SK-N-SH treated with all-trans-retinoic acid at 6 μM for 48 hours (cell line): Measurements from ENCODE around the gene MYPN.

Experiments
- TF ChIP-seq, protein P1 (sequence below): fragments of 250-450 bp; sonication (Bioruptor Pico); IDR thresholded peaks from 2 replicates; pipeline ENCODE4 v1.5.1; 2021; ENCODE audit warnings: mild to moderate bottlenecking, moderate library complexity

Gene MYPN

DNA sequence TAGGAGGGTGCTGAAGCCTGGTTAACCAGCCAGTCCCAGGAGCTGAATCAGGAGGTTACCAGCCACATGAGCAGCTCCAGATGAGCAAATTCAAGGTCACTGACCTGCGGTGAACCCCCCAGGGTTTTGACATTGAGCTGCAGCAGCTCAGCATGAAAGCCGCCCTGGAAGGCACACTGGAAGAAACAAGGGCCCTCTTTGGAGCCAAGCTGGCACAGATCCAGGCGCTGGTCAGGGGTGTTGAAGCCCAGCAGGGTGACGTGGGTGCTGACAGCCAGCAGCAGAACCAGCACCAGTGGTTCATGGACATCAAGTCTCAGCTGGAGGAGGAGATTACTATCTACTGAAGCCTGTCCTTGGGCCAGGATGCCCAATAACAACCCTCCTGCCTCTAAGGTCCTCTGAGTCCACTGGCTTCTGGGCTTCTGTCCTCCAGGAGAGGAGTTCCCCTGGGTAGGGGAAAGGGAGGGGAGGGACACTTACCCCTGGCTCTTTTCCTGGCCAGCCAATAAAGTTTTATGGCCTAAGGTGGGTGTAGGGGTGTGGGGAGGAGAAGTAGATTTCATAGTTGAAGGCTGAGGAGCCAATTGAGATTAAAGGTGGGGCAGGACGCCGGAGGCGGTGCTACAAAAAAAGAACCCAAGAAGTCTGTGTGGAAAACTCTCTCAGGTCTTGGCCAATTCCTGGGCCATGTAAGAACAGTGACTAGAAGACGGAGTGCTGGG, 152.0 kb downstream of the MYPN start (continued):
- TF ChIP-seq, protein P1, sequence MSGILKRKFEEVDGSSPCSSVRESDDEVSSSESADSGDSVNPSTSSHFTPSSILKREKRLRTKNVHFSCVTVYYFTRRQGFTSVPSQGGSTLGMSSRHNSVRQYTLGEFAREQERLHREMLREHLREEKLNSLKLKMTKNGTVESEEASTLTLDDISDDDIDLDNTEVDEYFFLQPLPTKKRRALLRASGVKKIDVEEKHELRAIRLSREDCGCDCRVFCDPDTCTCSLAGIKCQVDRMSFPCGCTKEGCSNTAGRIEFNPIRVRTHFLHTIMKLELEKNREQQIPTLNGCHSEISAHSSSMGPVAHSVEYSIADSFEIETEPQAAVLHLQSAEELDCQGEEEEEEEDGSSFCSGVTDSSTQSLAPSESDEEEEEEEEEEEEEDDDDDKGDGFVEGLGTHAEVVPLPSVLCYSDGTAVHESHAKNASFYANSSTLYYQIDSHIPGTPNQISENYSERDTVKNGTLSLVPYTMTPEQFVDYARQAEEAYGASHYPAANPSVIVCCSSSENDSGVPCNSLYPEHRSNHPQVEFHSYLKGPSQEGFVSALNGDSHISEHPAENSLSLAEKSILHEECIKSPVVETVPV, result no peak
